HG03175 (cell line): ENCODE results near the gene LCN6.

Source experiments
- ATAC-seq: cut with Tn5 transposase; IDR thresholded peaks from one replicate; pipeline ENCODE4 v1.9.1; 2021; ENCODE audit warnings: mild to moderate bottlenecking, moderate library complexity; ENCODE audit not compliant: unreplicated experiment

Gene LCN6

GRCh38 chr9:136695435-136695895 is 52.9 kb downstream of the LCN6 start:
- ATAC-seq: no peak

- ATAC-seq: no peak
Observed at GRCh38 chr9:136694872-136695247, 53.5 kb downstream of the LCN6 start.

- ATAC-seq: no peak
Observed at GRCh38 chr9:136694163-136694871, 54.0 kb downstream of the LCN6 start.
